GM12864 (cell line): ENCODE results near the gene CCDC77.

Source experiments
- DNase-seq: peaks from one replicate; pipeline ENCODE4 v3.0.0-alpha.2; 2011; ENCODE audit warnings: low read depth
- H3K4me3 ChIP-seq: 2 replicates; pipeline ENCODE4 v1.5.1; 2011; ENCODE audit warnings: mild to moderate bottlenecking, low read depth, low read length, control low read depth
- CTCF ChIP-seq: IDR thresholded peaks from 2 replicates; pipeline ENCODE4 v1.5.1; 2011; ENCODE audit warnings: low read depth, mild to moderate bottlenecking, moderate library complexity, low read length, control low read depth, inconsistent platforms; ENCODE audit errors: missing control alignments

CCDC77 gene

DNA sequence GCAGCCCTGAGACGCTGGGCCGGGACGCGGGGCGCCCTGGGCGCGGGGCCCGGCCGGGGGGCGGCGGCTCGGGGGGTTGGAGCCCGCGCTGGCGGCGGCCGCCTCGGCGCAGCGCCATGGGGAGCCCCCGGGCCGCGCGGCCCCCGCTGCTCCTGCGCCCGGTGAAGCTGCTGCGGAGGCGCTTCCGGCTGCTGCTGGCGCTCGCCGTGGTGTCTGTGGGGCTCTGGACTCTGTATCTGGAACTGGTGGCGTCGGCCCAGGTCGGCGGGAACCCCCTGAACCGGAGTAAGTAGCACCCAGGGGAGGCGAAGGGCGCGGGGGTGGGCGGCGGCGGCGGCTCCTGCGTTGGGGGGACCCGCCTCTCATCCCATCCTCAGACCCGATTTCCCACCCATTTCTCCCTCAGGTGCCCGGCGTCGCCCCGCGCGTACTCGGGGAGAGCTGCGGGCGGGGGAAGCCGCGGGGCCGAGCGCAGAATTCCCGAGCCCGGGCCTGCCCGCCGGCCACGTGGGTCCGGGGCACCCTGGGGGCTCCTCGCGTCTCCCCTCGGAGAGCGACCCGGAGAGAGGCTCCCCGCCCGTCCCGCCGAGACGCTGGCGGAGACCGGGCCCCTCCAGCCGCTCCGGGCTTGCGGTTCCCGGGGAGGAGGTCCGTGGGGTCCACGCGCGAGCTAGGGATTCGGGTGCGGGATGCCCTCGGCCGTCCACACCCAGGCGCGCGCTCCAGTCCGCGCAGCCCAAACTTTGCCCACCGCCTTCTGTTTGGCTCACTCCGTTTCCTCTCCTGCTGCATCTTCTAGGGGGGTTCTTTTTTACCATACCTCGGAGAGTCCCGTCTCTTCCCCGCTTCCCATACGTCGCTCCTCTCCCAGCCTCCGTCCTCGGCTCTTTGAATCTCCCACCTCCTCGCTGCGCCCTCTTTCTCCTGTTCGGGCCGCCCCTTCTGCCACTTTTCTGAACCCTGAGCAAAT is 59.1 kb downstream of the CCDC77 start:
- TF ChIP-seq CTCF: no peak
- H3K4me3 ChIP-seq: peak overlapping the region; percentile 35
- DNase-seq: no peak

DNA sequence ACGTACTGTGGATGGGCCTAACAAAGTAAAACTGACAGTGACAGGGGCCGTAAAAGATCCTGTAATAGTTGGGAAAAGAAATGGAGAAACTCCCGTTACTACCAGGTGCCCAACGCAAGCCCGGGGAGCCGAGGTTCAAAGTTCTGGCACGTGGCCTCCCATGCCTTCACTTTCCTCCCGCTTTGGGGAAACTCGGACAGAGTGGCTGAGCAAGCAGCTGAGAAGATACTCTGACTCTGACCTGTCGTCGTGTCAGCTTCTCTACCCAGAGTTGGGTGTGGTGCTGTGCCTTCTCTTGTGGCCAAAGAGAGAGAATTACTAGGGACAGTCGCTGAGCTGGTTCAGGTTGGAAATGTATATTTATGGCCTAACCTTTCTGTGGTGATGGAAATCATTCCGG is 60.0 kb downstream of the CCDC77 start:
- no peak for TF ChIP-seq CTCF
- no peak overlapping the region for H3K4me3 ChIP-seq
- no peak for DNase-seq

DNA sequence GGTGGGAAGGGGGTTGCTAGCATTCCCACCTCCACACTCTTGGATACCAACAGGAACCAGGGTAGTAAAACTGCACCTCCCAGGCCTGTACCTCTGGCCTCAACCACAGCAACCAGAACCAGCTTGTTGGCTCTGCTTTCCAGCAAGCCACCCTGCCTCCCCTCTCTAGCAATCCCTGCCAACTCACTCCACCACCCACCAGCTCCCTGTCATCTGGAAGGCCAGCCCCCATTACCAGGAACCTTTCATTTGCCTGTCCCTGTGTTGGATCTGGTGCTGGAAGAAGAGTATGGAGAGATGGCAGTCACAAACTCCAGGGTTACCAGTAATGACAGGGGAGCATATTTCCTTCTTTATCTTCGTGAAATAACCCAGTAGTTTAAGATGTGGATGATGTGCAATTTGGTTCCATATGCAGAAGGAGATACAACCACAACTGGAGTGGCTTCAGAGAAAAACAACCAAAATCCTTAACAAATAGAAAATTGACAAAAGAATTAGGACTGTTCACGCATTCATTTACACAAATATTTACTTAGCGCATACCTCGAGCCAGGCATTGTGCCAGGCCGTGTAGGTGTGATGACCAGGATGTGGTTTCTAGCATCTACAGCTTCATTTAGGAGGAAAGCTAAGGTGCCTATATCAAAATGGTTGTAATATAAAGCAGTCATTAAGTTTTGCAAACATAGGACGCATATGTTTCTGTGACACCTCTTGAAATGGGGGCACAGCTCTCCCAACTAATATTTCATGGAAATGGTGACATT is 61.7 kb downstream of the CCDC77 start:
- no peak for TF ChIP-seq CTCF
- no peak overlapping the region for H3K4me3 ChIP-seq
- DNase-seq: no peak

DNA sequence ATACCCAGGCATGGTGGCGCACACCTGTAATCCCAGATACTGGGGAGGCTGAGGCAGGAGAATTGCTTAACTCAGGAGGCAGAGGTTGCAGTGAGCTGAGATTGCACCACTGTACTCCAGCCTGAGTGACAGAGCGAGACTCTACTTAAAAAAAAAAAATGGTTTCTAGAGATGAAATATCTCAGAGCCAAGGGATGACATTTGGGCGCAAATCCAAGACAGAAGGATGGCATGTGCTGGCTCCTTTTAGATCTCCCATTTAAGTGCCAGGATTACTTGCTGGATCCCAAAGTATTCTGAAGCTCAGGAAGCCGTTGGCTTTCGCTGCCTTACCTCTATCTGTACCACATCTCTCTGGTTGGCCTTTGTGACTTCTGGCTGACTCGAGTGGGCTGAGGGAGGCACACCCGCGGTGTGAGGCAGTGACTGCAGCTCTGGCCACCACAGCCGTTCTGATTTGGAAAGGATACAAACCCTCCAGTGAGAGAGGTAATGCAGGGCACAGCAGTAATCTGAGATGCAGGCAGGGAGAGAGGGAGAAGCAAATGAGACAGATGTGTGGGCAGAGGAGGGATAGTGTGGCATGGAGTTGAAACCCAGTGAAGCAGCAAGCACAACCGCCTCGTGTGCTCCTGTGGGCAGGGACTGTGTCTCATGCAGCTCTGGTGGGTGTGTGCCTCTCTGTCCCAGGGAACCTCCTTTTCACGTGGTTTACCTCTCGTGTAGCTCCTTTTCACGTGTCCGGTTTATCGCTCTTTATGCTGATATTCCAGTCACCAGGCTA is 63.2 kb downstream of the CCDC77 start:
- DNase-seq: no peak
- no peak overlapping the region for H3K4me3 ChIP-seq
- TF ChIP-seq CTCF: no peak

- DNase-seq: no peak
- H3K4me3 ChIP-seq: no peak overlapping the region
- TF ChIP-seq CTCF: no peak
Observed at GRCh38 chr12:466039-466438, 64.6 kb downstream of the CCDC77 start.

DNA sequence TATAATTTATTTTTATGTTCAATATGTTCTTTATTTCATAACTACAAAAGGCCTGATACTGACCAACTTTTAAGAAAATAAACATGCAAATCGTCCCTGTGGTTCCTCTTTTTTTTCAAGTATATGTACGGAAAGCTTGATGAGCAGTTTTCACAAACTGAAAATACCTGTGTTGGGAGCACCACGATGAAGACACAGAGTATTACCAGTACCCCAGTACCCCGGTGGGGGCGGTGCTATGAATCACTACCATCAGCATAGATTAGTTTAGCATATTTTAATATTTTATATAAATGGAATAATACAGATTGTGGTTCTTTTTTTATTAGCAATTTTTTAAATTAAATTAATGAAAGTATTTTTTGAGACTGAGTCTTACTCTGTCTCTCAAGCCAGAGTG is 65.3 kb downstream of the CCDC77 start:
- no peak overlapping the region for H3K4me3 ChIP-seq
- no peak for TF ChIP-seq CTCF
- no peak for DNase-seq
